ENCODE measurements around the gene DUSP12.

DNA sequence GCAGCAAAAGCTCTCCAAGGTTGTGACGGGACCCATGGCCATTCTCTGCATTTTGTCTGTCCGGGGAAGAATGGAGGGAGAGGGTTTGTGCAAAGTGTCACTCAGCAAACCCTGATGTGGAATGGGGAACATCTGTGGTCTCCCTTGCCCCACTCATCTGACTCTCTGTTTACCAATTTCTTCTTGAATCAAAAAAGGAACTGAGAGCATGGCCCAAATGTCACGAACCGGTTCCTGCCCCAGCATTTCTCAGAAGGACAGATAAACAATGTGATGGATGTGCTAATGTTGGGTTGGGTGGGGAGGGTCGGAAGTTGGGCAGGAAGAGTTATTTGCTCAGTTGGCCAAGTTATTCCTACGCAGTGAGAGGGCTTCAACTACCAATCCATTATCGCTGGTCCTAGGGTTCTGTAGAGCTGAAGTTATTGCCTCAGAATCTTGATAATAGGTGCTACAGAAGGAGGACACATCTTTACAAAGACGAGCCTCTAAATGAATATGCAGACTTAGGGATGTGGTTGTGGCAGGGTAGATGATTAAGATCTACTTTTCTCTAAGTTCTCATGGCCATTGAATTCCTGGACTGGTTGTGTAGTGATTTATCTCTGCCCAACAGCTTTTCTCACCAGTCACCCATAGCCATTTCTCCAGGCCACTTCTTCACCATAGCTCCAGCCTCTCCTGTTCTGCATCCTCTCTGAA lies 9.6 kb upstream of the DUSP12 start:
- TF ChIP-seq, protein P1, sequence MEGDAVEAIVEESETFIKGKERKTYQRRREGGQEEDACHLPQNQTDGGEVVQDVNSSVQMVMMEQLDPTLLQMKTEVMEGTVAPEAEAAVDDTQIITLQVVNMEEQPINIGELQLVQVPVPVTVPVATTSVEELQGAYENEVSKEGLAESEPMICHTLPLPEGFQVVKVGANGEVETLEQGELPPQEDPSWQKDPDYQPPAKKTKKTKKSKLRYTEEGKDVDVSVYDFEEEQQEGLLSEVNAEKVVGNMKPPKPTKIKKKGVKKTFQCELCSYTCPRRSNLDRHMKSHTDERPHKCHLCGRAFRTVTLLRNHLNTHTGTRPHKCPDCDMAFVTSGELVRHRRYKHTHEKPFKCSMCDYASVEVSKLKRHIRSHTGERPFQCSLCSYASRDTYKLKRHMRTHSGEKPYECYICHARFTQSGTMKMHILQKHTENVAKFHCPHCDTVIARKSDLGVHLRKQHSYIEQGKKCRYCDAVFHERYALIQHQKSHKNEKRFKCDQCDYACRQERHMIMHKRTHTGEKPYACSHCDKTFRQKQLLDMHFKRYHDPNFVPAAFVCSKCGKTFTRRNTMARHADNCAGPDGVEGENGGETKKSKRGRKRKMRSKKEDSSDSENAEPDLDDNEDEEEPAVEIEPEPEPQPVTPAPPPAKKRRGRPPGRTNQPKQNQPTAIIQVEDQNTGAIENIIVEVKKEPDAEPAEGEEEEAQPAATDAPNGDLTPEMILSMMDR (IDR thresholded peaks at IDR 0.05 in 8 of 11, conservative IDR thresholded peaks at IDR 0.05 in 3 of 11): no peak
- no peak for TF ChIP-seq POLR2A (IDR thresholded peaks at IDR 0.05)

Data from spleen (tissue), 7 donors.